A549 (cell line): Measurements from ENCODE around the gene KCNK13. TPM values are rescaled to one million over a fixed set of nuclear protein-coding genes. Genes with fewer than 3 reads are reported as not detected.

Experiments used
- ATAC-seq, 2 experiments: fragments of 200-7000 bp in 1 of 2; fragments of >200 bp in 1 of 2; cut with Nextera tagmentation in 1 of 2; cut with Tn5 transposase in 1 of 2; 3 replicates each; pipeline versions ENCODE4 v1.8.0 to v1.9.1; 2018 to 2020; ENCODE audit warnings: mild to moderate bottlenecking in 1 of 2, moderate library complexity in 1 of 2
- CTCF ChIA-PET: fragments of 300-600 bp; sonication (Branson Sonifier 250); formaldehyde crosslinking; extraction: SDS; loops from one replicate; lab custom pipeline; 2021; ENCODE audit warnings: antibody characterized with exemption, inconsistent platforms; lab: Yijun Ruan, JAX
- POLR2A ChIA-PET: fragments of 350-600 bp; formaldehyde crosslinking; extraction: SDS; loops from one replicate; lab custom pipeline; 2021; ENCODE audit warnings: antibody characterized with exemption, inconsistent platforms; lab: Yijun Ruan, JAX
- DNase-seq, 2 experiments: peaks; one replicate each; pipeline versions ENCODE4 v3.0.0 to v3.0.0-alpha.2; 2011 to 2016; ENCODE audit warnings: low read depth in 1 of 2, low spot score in 1 of 2
- FAIRE-seq: peaks from 2 replicates; lab custom pipeline; 2011; peaks lifted over from hg19 to GRCh38; lab: Jason Lieb, UNC
- H3K27ac ChIP-seq, 2 experiments: fragments of >200 bp; sonication (Bioruptor Twin); formaldehyde crosslinking; 3 replicates each; pipeline ENCODE4 v1.5.1; 2016 to 2017
- H3K4me1 ChIP-seq: fragments of >200 bp; sonication (Bioruptor Twin); formaldehyde crosslinking; 3 replicates; pipeline ENCODE4 v1.6.1; 2016
- H3K4me2 ChIP-seq: fragments of >200 bp; sonication (Bioruptor Twin); formaldehyde crosslinking; 3 replicates; pipeline ENCODE4 v1.6.1; 2016
- H3K4me3 ChIP-seq: fragments of >200 bp; sonication (Bioruptor Twin); formaldehyde crosslinking; 3 replicates; pipeline ENCODE4 v1.5.1; 2016
- H3K9me3 ChIP-seq: fragments of >200 bp; sonication (Bioruptor Twin); formaldehyde crosslinking; 3 replicates; pipeline ENCODE4 v1.6.1; 2016
- BCL3 ChIP-seq: fragments of >200 bp; sonication (Bioruptor Twin); formaldehyde crosslinking; IDR thresholded peaks from 3 replicates; pipeline ENCODE4 v1.6.1; 2016
- CBX2 ChIP-seq: fragments of 200-600 bp; sonication (generic); IDR thresholded peaks from 2 replicates; pipeline ENCODE4 v1.6.1; 2016; ENCODE audit warnings: low read depth, mild to moderate bottlenecking, borderline replicate concordance
- CHD2 ChIP-seq: fragments of 150-350 bp; IDR thresholded peaks from 2 replicates; pipeline ENCODE4 v1.6.1; 2014; ENCODE audit warnings: low read length; ENCODE audit not compliant: partially characterized antibody
- CHD4 ChIP-seq: fragments of 200-600 bp; sonication (generic); IDR thresholded peaks from 2 replicates; pipeline ENCODE4 v1.6.1; 2016; ENCODE audit warnings: antibody characterized with exemption, mild to moderate bottlenecking, borderline replicate concordance
- CTCF ChIP-seq: fragments of >200 bp; sonication (Bioruptor Twin); formaldehyde crosslinking; IDR thresholded peaks from 3 replicates; pipeline ENCODE4 v1.5.1; 2016
- EHMT2 ChIP-seq: fragments of 200-600 bp; sonication (generic); IDR thresholded peaks from 2 replicates; pipeline ENCODE4 v1.6.1; 2016; ENCODE audit warnings: antibody characterized with exemption, low read depth, mild to moderate bottlenecking, moderate library complexity
- FOSB ChIP-seq: fragments of 250-450 bp; sonication (Bioruptor Pico); IDR thresholded peaks from 2 replicates; pipeline ENCODE4 v1.5.0; 2020; ENCODE audit warnings: mild to moderate bottlenecking, moderate library complexity
- FOXS1 ChIP-seq: fragments of 250-450 bp; sonication (Bioruptor Pico); IDR thresholded peaks from 2 replicates; pipeline ENCODE4 v1.5.0; 2020; ENCODE audit warnings: mild to moderate bottlenecking, moderate library complexity
- HOXB5 ChIP-seq: fragments of 250-450 bp; sonication (Bioruptor Pico); IDR thresholded peaks from 2 replicates; pipeline ENCODE4 v1.5.0; 2020; ENCODE audit warnings: mild to moderate bottlenecking, moderate library complexity
- KDM1A ChIP-seq: fragments of 200-600 bp; sonication (generic); IDR thresholded peaks from 2 replicates; pipeline ENCODE4 v1.6.1; 2016; ENCODE audit warnings: low read depth, mild to moderate bottlenecking
- MAFK ChIP-seq: fragments of 450-650 bp; IDR thresholded peaks from 2 replicates; pipeline ENCODE4 v1.6.1; 2014; ENCODE audit not compliant: partially characterized antibody
- POLR2A ChIP-seq: IDR thresholded peaks from 2 replicates; pipeline ENCODE4 v1.6.1; 2012; ENCODE audit warnings: mild to moderate bottlenecking, low read length
- RARB ChIP-seq: fragments of 250-450 bp; sonication (Bioruptor Pico); IDR thresholded peaks from 2 replicates; pipeline ENCODE4 v1.8.0; 2021; ENCODE audit warnings: mild to moderate bottlenecking, moderate library complexity
- SMC3 ChIP-seq: fragments of >200 bp; sonication (Bioruptor Twin); formaldehyde crosslinking; IDR thresholded peaks from 3 replicates; pipeline ENCODE4 v1.6.1; 2018; ENCODE audit warnings: inconsistent platforms
- SREBF2 ChIP-seq: fragments of 450-650 bp; IDR thresholded peaks from 2 replicates; pipeline ENCODE4 v1.6.1; 2014; ENCODE audit warnings: mild to moderate bottlenecking, moderate library complexity
- ZC3H11A ChIP-seq: fragments of 450-650 bp; IDR thresholded peaks from 2 replicates; pipeline ENCODE4 v1.6.1; 2014; ENCODE audit warnings: antibody characterized with exemption, mild to moderate bottlenecking
- ZFP36 ChIP-seq: fragments of 450-650 bp; IDR thresholded peaks from 2 replicates; pipeline ENCODE4 v1.6.1; 2014; ENCODE audit warnings: borderline replicate concordance; ENCODE audit not compliant: partially characterized antibody
- ZSCAN20 ChIP-seq: fragments of 250-450 bp; sonication (Bioruptor Pico); IDR thresholded peaks from 2 replicates; pipeline ENCODE4 v1.8.0; 2022; ENCODE audit warnings: mild to moderate bottlenecking, moderate library complexity
- WGBS: methylation state at CpG from one replicate; pipeline ENCODE4 v1.1.6; 2017; ENCODE audit errors: missing lambda C conversion rate; 5-methylcytosine and 5-hydroxymethylcytosine counted together
- polyA plus RNA-seq, 4 experiments: library from polyadenylated mRNA; depleted of rRNA in 3 of 4; stranded (reverse); fragments of >200 nt; fragmentation: RNase III in 1 of 4; extraction: RNeasy Plus Mini Kit Qiagen cat#74134 plus additional on column Dnase treatment in 1 of 4; gene quantifications; 2 replicates in 3 of 4; 3 replicates in 1 of 4; pipeline ENCODE4 v1.2.3, GENCODE V29; 2011 to 2017
- TF ChIP-seq, protein P1 (sequence below): fragments of 200-600 bp; sonication (generic); IDR thresholded peaks from 2 replicates; pipeline ENCODE4 v1.6.1; 2016; ENCODE audit warnings: antibody characterized with exemption, mild to moderate bottlenecking, moderate library complexity
- TF ChIP-seq, protein P2 (sequence below): fragments of 250-450 bp; sonication (Bioruptor Pico); IDR thresholded peaks from 2 replicates; pipeline ENCODE4 v1.5.0; 2021; ENCODE audit warnings: mild to moderate bottlenecking, moderate library complexity, borderline replicate concordance
- TF ChIP-seq, protein P3 (sequence below): fragments of 250-450 bp; sonication (Bioruptor Pico); IDR thresholded peaks from 2 replicates; pipeline ENCODE4 v1.5.0; 2020; ENCODE audit warnings: low read depth, mild to moderate bottlenecking, moderate library complexity

Gene KCNK13
- polyA plus RNA-seq, 2 of the 4 experiments (the other 2 are of a cell fraction) = not detected

- Histone ChIP-seq H3K4me2 (no peak overlapping the region), H3K4me3 (no peak overlapping the region), H3K9me3 (no peaks in the 10 kb centered on the region), H3K27ac (no peak overlapping the region), H3K4me1 (no peaks in the 10 kb centered on the region)
- ChIA-PET CTCF (interaction anchor here (1.0 kb wide), 1 partner anchor 21 kb away, joined by 3 read pairs; no protein-coding TSS in a partner anchor), POLR2A (no interaction called here)
- no peak; a peak in 1 of 6 replicates for ATAC-seq
- FAIRE-seq = no peak
- no peak for DNase-seq
- WGBS = 2% methylated on average over 2 of the region's 2 CpGs
- TF ChIP-seq HOXB5 (CRISPR knock-in tag) (no peak), MAFK (no peak), ZFP36 (no peak), SREBF2 (no peak), RARB (CRISPR knock-in tag) (no peak), ZC3H11A (no peak), BCL3 (no peak), CHD4 (no peak), FOSB (CRISPR knock-in tag) (no peak), FOXS1 (no peak), KDM1A (no peak), POLR2A (no peak), CBX2 (no peak), ZSCAN20 (CRISPR knock-in tag) (no peak), SMC3 (no peak)
- TF ChIP-seq, protein P1, sequence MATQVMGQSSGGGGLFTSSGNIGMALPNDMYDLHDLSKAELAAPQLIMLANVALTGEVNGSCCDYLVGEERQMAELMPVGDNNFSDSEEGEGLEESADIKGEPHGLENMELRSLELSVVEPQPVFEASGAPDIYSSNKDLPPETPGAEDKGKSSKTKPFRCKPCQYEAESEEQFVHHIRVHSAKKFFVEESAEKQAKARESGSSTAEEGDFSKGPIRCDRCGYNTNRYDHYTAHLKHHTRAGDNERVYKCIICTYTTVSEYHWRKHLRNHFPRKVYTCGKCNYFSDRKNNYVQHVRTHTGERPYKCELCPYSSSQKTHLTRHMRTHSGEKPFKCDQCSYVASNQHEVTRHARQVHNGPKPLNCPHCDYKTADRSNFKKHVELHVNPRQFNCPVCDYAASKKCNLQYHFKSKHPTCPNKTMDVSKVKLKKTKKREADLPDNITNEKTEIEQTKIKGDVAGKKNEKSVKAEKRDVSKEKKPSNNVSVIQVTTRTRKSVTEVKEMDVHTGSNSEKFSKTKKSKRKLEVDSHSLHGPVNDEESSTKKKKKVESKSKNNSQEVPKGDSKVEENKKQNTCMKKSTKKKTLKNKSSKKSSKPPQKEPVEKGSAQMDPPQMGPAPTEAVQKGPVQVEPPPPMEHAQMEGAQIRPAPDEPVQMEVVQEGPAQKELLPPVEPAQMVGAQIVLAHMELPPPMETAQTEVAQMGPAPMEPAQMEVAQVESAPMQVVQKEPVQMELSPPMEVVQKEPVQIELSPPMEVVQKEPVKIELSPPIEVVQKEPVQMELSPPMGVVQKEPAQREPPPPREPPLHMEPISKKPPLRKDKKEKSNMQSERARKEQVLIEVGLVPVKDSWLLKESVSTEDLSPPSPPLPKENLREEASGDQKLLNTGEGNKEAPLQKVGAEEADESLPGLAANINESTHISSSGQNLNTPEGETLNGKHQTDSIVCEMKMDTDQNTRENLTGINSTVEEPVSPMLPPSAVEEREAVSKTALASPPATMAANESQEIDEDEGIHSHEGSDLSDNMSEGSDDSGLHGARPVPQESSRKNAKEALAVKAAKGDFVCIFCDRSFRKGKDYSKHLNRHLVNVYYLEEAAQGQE = no peak
- TF ChIP-seq, protein P2, sequence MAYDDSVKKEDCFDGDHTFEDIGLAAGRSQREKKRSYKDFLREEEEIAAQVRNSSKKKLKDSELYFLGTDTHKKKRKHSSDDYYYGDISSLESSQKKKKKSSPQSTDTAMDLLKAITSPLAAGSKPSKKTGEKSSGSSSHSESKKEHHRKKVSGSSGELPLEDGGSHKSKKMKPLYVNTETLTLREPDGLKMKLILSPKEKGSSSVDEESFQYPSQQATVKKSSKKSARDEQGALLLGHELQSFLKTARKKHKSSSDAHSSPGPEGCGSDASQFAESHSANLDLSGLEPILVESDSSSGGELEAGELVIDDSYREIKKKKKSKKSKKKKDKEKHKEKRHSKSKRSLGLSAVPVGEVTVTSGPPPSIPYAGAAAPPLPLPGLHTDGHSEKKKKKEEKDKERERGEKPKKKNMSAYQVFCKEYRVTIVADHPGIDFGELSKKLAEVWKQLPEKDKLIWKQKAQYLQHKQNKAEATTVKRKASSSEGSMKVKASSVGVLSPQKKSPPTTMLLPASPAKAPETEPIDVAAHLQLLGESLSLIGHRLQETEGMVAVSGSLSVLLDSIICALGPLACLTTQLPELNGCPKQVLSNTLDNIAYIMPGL (CRISPR knock-in tag) = no peak
- TF ChIP-seq, protein P3, sequence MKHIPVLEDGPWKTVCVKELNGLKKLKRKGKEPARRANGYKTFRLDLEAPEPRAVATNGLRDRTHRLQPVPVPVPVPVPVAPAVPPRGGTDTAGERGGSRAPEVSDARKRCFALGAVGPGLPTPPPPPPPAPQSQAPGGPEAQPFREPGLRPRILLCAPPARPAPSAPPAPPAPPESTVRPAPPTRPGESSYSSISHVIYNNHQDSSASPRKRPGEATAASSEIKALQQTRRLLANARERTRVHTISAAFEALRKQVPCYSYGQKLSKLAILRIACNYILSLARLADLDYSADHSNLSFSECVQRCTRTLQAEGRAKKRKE (CRISPR knock-in tag) = no peak
- TF ChIP-seq, all 56 proteins: peak for 0
These were observed 32.3 kb downstream of the KCNK13 start for GRCh38 chr14:90093942-90094595.

- no peak for FAIRE-seq
- no peak overlapping the region for H3K4me3 ChIP-seq
- no peak for DNase-seq
- 48% methylated on average over 4 of the region's 4 CpGs for WGBS
- no peak overlapping the region for H3K27ac ChIP-seq
- TF ChIP-seq CHD2 = no peak
- TF ChIP-seq EHMT2 = no peak
- no peak for TF ChIP-seq ZSCAN20 (CRISPR knock-in tag)
- no peak for TF ChIP-seq CTCF
- TF ChIP-seq, all 56 proteins: peak for 0
- Histone ChIP-seq H3K4me2 (no peak overlapping the region), H3K9me3 (no peaks in the 10 kb centered on the region), H3K4me1 (no peaks in the 10 kb centered on the region)
- ChIA-PET CTCF (interaction anchor here (1.0 to 1.3 kb wide), 2 partner anchors 15 to 20 kb away, joined by 3 read pairs; no protein-coding TSS in a partner anchor), POLR2A (no interaction called here)
- ATAC-seq = no peak
These were observed 33.3 kb downstream of the KCNK13 start for GRCh38 chr14:90095096-90095495.
